ENCODE data around the gene NRDC. TPM values are rescaled to one million over a fixed set of nuclear protein-coding genes. Genes with fewer than 3 reads are reported as not detected.

The NRDC gene
- total RNA-seq, 2 experiments from 2014 or later, result 119 to 124 TPM

GRCh38 chr1:51745304-51745570, 133.3 kb downstream of the NRDC start:
- Mint-ChIP-seq H3K27ac (no peak overlapping the region), H3K27me3 (no peaks in the 10 kb centered on the region), H3K4me3 (no peak overlapping the region), H3K36me3 (ENCODE audit: low read depth) (peaks cover 12% of the 10 kb centered on the region), H3K4me1 (ENCODE audit: low read depth) (peaks cover 19% of the 10 kb centered on the region), H3K9me3 (no peaks in the 10 kb centered on the region)
- CTCF ChIA-PET, result no interaction called here
- POLR2A ChIA-PET, result no interaction called here
- DNase-seq (no peak), ATAC-seq (no peak)
- intact Hi-C loops (cut with micrococcal nuclease), result no loop called here
- TF ChIP-seq CTCF (IDR thresholded peaks at IDR 0.05), result no peak

GRCh38 chr1:51744506-51745303, 133.8 kb downstream of the NRDC start:
- ChIA-PET POLR2A (no interaction called here), CTCF (no interaction called here)
- H3K4me3 Mint-ChIP-seq, result no peak overlapping the region

GRCh38 chr1:51741121-51741681, 137.3 kb downstream of the NRDC start:
- Mint-ChIP-seq H3K4me1 (ENCODE audit: low read depth) (peaks cover 34% of the 10 kb centered on the region), H3K27me3 (no peaks in the 10 kb centered on the region), H3K36me3 (ENCODE audit: low read depth) (peaks cover 5% of the 10 kb centered on the region), H3K27ac (no peak overlapping the region), H3K9me3 (no peaks in the 10 kb centered on the region), H3K4me3 (no peak overlapping the region)
- intact Hi-C loops (cut with micrococcal nuclease), result no loop called here
- CTCF ChIA-PET, result interaction anchor here (0.7 to 2.0 kb wide), 3 partner anchors 12 to 222 kb away, joined by 3 to 9 read pairs (median 4); no protein-coding TSS in a partner anchor
- no peak for DNase-seq
- no peak for TF ChIP-seq CTCF (IDR thresholded peaks at IDR 0.05)
- POLR2A ChIA-PET, result interaction anchor here (0.5 to 1.0 kb wide), 3 partner anchors 13 to 212 kb away, joined by 3 read pairs; no protein-coding TSS in a partner anchor
- no peak for ATAC-seq

More at GRCh38 chr1:51744506-51745303, 133.8 kb downstream of the NRDC start:
- Mint-ChIP-seq H3K36me3 (ENCODE audit: low read depth) (peaks cover 10% of the 10 kb centered on the region), H3K9me3 (no peaks in the 10 kb centered on the region), H3K27ac (peak overlapping the region; percentile 16), H3K4me1 (ENCODE audit: low read depth) (peaks cover 21% of the 10 kb centered on the region), H3K27me3 (no peaks in the 10 kb centered on the region)
- no peak for TF ChIP-seq CTCF (IDR thresholded peaks at IDR 0.05)
- no peak for DNase-seq
- intact Hi-C loops (cut with micrococcal nuclease), result no loop called here
- ATAC-seq, result no peak

GRCh38 chr1:51740652-51741051, 137.9 kb downstream of the NRDC start:
- H3K4me1 Mint-ChIP-seq (ENCODE audit: low read depth), result peaks cover 39% of the 10 kb centered on the region
- ChIA-PET CTCF (interaction anchor here (2.0 kb wide), 1 partner anchor 28 kb away, joined by 9 read pairs; no protein-coding TSS in a partner anchor), POLR2A (interaction anchor here (0.5 to 1.0 kb wide), 2 partner anchors 13 to 15 kb away, joined by 3 read pairs; no protein-coding TSS in a partner anchor)
- H3K27me3 Mint-ChIP-seq, result no peaks in the 10 kb centered on the region
- intact Hi-C loops (cut with micrococcal nuclease), result no loop called here
- DNase-seq (no peak), ATAC-seq (no peak)
- no peaks in the 10 kb centered on the region for H3K9me3 Mint-ChIP-seq
- peaks cover 4% of the 10 kb centered on the region for H3K36me3 Mint-ChIP-seq (ENCODE audit: low read depth)
- TF ChIP-seq CTCF (IDR thresholded peaks at IDR 0.05), result no peak
- no peak overlapping the region for H3K4me3 Mint-ChIP-seq
- H3K27ac Mint-ChIP-seq, result no peak overlapping the region

Small RNA genes within 50 kb of the gene (microRNA-seq; reads per million reads assigned to microRNA genes)
- not detected for gene MIR761 (ENCODE audit: borderline microRNAs expressed, borderline replicate concordance)

Other genes starting within 250 kb of the NRDC start
- gene RAB3B, start 112.0 kb upstream of the NRDC start, total RNA-seq, result under 1 TPM; 0.11 to 0.13 TPM
- 10 to 100 TPM; 13.4 to 14.0 TPM for gene KTI12, start 155.1 kb upstream of the NRDC start, total RNA-seq
- 10 to 100 TPM; 24.3 to 34.7 TPM for gene TXNDC12, start 176.5 kb upstream of the NRDC start, total RNA-seq
- 10 to 100 TPM; 30.0 to 33.1 TPM for gene BTF3L4, start 177.6 kb upstream of the NRDC start, total RNA-seq

Data from activated CD8-positive, alpha-beta T cell treated with anti-CD3 and anti-CD28 coated beads for 36 hours (primary cell).